GM21737 (cell line): Measurements from ENCODE around the gene CNTNAP4.
A peak's percentile ranks its signal among the peaks of the same experiment; 100 is the strongest.

Source experiments
- ATAC-seq: cut with Tn5 transposase; IDR thresholded peaks from one replicate; pipeline ENCODE4 v1.9.1; 2021; ENCODE audit warnings: mild to moderate bottlenecking, moderate library complexity; ENCODE audit not compliant: unreplicated experiment

Gene CNTNAP4

DNA sequence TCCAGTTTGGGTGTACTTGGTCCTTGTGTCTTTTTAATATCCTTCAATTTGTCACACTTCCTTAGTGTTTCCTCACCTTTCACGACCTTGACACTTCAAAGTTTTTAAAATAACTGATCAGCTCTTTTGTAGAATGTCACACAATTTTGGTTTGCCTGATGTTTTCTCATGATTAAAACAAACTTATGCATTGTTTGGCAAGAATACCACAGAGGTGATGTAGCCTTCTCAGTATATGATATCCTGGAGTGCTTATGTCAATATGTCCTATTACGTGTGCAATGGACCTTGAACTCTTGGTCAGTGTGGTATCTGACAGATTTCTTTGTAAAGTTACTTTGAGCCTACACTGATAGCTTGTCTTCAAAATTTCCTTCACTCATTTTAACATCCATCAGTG is 297.4 kb downstream of the CNTNAP4 start:
- no peak for ATAC-seq

DNA sequence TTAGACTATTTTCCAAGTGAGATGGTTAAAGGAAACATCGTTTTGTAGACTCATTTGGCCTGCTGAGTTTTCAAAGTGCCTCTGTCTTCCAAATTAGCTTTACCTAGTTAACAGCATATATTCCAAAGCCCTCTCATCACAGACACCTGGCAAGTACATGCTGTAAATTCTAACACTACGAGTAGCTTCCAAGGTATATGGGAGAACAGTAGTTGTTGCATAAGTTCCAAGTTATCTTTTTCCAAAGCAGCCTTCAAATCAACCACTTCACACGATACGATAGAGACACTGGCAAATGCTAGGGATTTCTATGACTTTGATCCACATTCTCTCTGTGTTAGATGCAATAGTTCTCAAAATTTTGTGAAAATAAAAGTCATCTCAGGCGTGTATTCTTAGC is 299.3 kb downstream of the CNTNAP4 start:
- no peak for ATAC-seq

DNA sequence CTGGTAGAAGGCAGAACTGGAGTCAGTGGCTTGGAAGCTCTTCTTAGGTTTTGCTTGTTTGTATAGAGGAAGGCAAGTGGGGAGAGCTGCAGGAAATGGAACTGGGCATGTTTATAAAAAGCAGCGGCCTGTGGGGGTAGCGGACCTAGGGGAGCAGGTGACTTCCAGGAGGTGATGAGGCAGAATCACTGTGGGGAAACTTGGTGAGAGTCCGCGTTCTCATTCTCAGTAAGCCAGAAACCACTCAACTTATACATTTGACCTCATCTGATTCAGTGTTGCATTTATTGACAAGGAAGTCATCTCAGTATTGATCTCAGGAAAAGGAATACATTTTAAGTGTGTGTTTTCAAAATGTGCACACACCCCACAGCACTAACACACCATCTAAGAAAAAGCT is 299.8 kb downstream of the CNTNAP4 start:
- ATAC-seq: peak; percentile 80

DNA sequence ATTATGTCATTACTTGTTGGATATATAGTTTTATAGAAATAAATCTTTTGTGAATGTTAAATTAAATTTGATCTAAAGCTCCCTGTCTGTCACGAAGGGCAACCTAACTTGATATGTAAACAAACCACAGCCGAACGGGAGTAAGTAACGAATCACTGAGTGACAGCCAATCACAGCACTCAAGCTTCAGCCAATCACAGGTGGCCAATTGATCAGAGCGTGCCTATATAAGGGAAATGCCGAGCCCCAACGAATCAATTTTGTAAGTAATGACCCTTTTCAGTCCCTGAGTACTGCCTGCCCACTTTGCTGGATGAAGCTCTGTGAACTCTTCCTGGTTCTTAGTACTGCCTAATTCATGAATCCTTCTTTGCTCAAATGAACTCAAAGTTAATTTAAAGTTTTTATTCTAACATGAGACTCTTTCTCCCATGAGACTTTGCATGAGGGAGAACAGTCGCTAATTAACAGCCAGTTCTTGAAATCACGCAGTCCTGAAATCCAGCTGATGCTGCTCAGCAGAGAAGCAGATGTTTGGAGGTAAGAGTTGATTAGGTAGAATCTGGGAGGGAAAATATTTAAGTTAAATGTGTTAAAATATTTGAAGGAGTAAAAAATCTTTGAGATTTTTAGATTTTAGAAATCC is 302.2 kb downstream of the CNTNAP4 start:
- no peak for ATAC-seq

DNA sequence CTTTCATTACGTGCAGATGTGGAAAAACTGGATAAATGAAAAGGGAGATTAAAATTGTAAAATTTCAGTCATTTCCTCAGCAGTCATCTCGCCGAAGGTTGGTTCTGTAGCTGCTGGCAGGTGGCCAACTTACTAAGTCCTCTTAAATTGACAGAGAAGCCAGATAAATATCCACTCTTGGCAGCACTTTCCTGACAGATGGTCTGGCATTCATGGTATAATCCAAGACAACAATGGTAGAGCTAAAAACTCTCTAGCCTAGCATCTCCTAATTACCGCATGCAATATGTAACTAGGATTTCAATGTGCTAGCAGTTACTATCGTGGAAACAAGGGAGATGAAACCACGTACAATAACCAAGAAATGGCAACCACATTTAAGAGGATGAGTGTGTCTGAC is 306.3 kb downstream of the CNTNAP4 start:
- ATAC-seq: no peak

DNA sequence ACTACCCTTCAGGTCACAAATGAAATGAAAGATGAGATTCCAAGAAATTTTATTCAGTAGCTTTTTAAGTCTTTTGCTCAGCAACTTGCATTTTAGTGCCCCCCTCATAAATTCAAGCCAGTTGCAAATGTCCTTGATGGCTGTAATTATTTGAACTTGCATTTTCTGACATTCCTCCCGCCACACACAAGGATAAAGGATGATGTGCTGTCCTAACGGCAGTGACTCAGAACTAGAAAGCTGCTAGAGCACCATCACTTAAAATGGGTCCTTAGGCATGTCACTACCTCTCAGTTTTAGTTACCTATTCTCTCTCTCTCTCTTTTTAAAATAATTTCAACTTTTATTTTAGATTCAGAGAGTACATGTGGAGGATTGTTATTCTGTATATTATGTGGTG is 306.7 kb downstream of the CNTNAP4 start:
- ATAC-seq: no peak

DNA sequence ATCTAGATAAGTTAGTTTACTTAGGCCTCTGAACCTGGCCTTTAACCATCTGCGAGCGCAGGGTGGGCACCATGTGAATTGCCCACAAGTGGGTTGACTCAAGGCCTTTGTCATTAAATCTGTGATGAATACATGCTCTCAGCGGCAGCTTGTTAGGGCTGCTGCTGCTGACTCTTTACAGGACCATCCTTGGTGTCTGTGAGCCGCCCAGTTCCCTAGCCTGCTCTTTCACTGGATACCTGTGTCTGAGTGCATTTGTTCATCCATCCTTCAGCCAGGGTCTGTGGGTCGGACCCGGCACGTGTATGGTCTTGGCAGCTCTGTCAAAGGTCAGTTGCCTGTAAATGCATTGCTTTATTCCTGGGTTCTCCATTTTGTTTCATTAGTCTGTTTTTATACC is 321.3 kb downstream of the CNTNAP4 start:
- no peak for ATAC-seq

DNA sequence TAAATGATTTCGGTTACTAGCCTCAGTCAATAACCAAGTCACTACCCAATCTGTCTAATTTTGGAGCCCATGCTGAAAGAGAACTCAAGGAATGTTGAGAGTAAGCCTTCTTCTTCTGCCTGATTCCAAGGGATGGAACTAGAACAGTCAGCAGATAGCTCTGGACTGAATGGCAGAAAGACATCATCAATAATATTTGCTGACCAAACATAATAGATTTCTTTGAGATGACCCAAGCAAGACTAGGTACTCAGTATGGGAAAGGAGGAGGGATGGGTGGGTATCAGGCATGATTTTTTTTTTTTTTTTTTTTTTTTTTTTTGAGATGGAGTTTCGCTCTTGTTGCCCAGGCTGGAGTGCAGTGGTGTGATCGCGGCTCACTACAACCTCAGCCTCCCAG is 330.1 kb downstream of the CNTNAP4 start:
- ATAC-seq: no peak
